OCI-LY1 (cell line): ENCODE results near the gene RAD21L1.

Source experiments
- CTCF ChIP-seq: fragments of 200-600 bp; sonication (generic), shearing (Covaris generic); IDR thresholded peaks from 2 replicates; pipeline ENCODE4 v1.5.1; 2017; ENCODE audit warnings: mild to moderate bottlenecking, antibody characterized with exemption, low read length, moderate library complexity, mixed read lengths
- EZH2 ChIP-seq: fragments of 200-600 bp; sonication (generic), shearing (Covaris generic); IDR thresholded peaks from 2 replicates; pipeline ENCODE4 v1.8.0; 2017; ENCODE audit warnings: borderline replicate concordance, mixed run types, mild to moderate bottlenecking, antibody characterized with exemption, low read length, moderate library complexity, mixed read lengths

- TF ChIP-seq CTCF = no peak
- no peak for TF ChIP-seq EZH2
These were observed 43.4 kb downstream of the RAD21L1 start for GRCh38 chr20:1269235-1269634.
